PC-9 (cell line): ENCODE results near the gene DLG2. TPM values are rescaled to one million over a fixed set of nuclear protein-coding genes. Genes with fewer than 3 reads are reported as not detected.

Source experiments
- BruUV-seq: library from RNA; stranded (reverse); fragments of 400-500 nt; replicated peaks from 2 replicates; lab custom pipeline; 2021; lab: Mats Ljungman, UMichigan
- CTCF ChIA-PET: fragments of 300-600 bp; sonication (Branson Sonifier 250); formaldehyde crosslinking; loops from one replicate; lab custom pipeline; 2022; ENCODE audit warnings: antibody characterized with exemption; lab: Charles Lee
- POLR2A ChIA-PET: fragments of 300-600 bp; sonication (Branson Sonifier 250); formaldehyde crosslinking; loops from one replicate; lab custom pipeline; 2022; ENCODE audit warnings: antibody characterized with exemption; ENCODE audit not compliant: unreplicated experiment; lab: Charles Lee
- DNase-seq, 2 experiments: peaks; one replicate each; pipeline versions ENCODE4 v3.0.0 to v3.0.0-alpha.2; 2015 to 2022; ENCODE audit warnings: mixed read lengths in 1 of 2
- H2AFZ ChIP-seq: fragments of 200-600 bp; sonication (generic); 2 replicates; pipeline ENCODE4 v1.8.1; 2017; ENCODE audit warnings: antibody characterized with exemption
- H3F3A ChIP-seq: fragments of 200-600 bp; sonication (generic); 2 replicates; pipeline ENCODE4 v1.8.1; 2017; ENCODE audit warnings: antibody characterized with exemption, mild to moderate bottlenecking, low read depth; ENCODE audit not compliant: insufficient read depth
- H3K27ac ChIP-seq: fragments of 200-600 bp; sonication (generic); 2 replicates; pipeline ENCODE4 v1.6.1; 2016; ENCODE audit warnings: mixed run types
- H3K27me3 ChIP-seq: fragments of 200-600 bp; sonication (generic); 2 replicates; pipeline ENCODE4 v1.6.1; 2016; ENCODE audit warnings: low read depth, mixed run types; ENCODE audit not compliant: insufficient read depth
- H3K36me3 ChIP-seq: fragments of 200-600 bp; sonication (generic); 2 replicates; pipeline ENCODE4 v1.6.1; 2016; ENCODE audit warnings: low read depth, mixed run types
- H3K4me1 ChIP-seq: fragments of 200-600 bp; sonication (generic); replicated peaks from 2 replicates; pipeline ENCODE4 v1.6.1; 2016; ENCODE audit warnings: mixed run types; ENCODE audit not compliant: insufficient read depth
- H3K4me2 ChIP-seq: fragments of 200-600 bp; sonication (generic); 2 replicates; pipeline ENCODE4 v1.6.1; 2017; ENCODE audit warnings: mixed run types
- H3K4me3 ChIP-seq: fragments of 200-600 bp; sonication (generic); 2 replicates; pipeline ENCODE4 v1.6.1; 2016; ENCODE audit warnings: mixed run types
- H3K79me2 ChIP-seq: fragments of 200-600 bp; sonication (generic); 2 replicates; pipeline ENCODE4 v1.6.1; 2017; ENCODE audit warnings: low read depth, mixed run types
- H3K9me2 ChIP-seq: fragments of 200-600 bp; sonication (generic); 2 replicates; pipeline ENCODE4 v1.8.1; 2017; ENCODE audit warnings: mild to moderate bottlenecking; ENCODE audit not compliant: insufficient read depth
- H3K9me3 ChIP-seq: fragments of 200-600 bp; sonication (generic); 2 replicates; pipeline ENCODE4 v1.8.1; 2016; ENCODE audit warnings: low read depth; ENCODE audit not compliant: insufficient read depth
- H4K20me1 ChIP-seq: fragments of 200-600 bp; sonication (generic); 2 replicates; pipeline ENCODE4 v1.8.1; 2017; ENCODE audit not compliant: insufficient read depth
- EZH2 ChIP-seq: fragments of 200-600 bp; sonication (generic); IDR thresholded peaks from 2 replicates; pipeline ENCODE4 v1.8.0; 2017; ENCODE audit warnings: antibody characterized with exemption, low read depth
- intact Hi-C: fragments of 100-400 bp; cut with micrococcal nuclease; formaldehyde crosslinking; loops from one replicate; pipeline ENCODE4 v1.10.0; 2022; ENCODE audit not compliant: unreplicated experiment
- total RNA-seq: library from RNA; stranded (reverse); gene quantifications from 2 replicates; pipeline ENCODE4 v1.2.3, GENCODE V29; 2021
- TF ChIP-seq, protein P1 (sequence below): fragments of 200-600 bp; sonication (generic); conservative IDR thresholded peaks from 2 replicates; pipeline ENCODE4 v1.6.1; 2017; ENCODE audit warnings: mixed run types, antibody characterized with exemption, mild to moderate bottlenecking, moderate library complexity

Gene DLG2
- total RNA-seq, 1 experiment from 2014 or later = 6.4 TPM

DNA sequence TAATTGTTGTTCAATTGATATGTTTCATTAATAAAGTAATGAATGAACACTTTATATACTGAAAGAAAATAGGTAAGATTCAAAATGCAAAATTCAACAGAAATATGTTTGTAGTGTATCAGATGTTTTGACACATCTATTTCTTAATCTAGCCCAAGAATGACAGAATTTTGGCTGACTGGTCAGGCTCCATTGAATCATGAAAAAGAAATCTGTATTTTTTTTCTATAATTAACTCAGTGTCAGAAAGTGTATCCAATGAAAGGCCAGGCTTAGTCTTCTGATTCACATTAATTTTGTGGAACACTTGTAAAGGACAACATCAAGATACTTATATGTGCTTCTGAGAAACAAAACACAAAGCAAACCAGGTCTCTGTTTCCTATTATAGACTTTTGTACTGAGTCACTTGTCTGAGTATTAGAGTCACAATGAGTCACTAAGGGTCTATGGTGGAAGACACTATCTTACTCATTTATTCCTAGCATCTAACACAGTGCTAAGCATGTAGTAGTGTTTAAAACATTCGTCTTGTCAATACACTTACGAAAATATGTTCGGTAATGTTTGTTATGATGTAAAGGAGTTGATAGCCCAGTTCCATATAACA is 2043.3 kb downstream of the DLG2 start:
- BruUV-seq = no TSS peak
- 0 out of 2 replicates have a peak, but pooled peaks cover 4% of the 10 kb centered on the region for H3K9me2 ChIP-seq
- no peak for DNase-seq
- intact Hi-C loops = no loop called here
- H3K27me3 ChIP-seq = 0 out of 2 replicates have a peak, but pooled peaks cover 4% of the 10 kb centered on the region
- no peaks in the 10 kb centered on the region for H3F3A ChIP-seq
- CTCF ChIA-PET = no interaction called here
- H2AFZ ChIP-seq = no peak overlapping the region
- no peaks in the 10 kb centered on the region for H3K36me3 ChIP-seq
- H3K4me2 ChIP-seq = no peak overlapping the region
- H3K4me1 ChIP-seq = no peaks in the 10 kb centered on the region
- POLR2A ChIA-PET = no interaction called here
- H3K4me3 ChIP-seq = no peak overlapping the region
- H3K27ac ChIP-seq = no peak overlapping the region
- no peaks in the 10 kb centered on the region for H3K79me2 ChIP-seq
- H3K9me3 ChIP-seq = no peaks in the 10 kb centered on the region
- TF ChIP-seq, protein P1, sequence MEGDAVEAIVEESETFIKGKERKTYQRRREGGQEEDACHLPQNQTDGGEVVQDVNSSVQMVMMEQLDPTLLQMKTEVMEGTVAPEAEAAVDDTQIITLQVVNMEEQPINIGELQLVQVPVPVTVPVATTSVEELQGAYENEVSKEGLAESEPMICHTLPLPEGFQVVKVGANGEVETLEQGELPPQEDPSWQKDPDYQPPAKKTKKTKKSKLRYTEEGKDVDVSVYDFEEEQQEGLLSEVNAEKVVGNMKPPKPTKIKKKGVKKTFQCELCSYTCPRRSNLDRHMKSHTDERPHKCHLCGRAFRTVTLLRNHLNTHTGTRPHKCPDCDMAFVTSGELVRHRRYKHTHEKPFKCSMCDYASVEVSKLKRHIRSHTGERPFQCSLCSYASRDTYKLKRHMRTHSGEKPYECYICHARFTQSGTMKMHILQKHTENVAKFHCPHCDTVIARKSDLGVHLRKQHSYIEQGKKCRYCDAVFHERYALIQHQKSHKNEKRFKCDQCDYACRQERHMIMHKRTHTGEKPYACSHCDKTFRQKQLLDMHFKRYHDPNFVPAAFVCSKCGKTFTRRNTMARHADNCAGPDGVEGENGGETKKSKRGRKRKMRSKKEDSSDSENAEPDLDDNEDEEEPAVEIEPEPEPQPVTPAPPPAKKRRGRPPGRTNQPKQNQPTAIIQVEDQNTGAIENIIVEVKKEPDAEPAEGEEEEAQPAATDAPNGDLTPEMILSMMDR = no peak
- no peak for TF ChIP-seq EZH2
- H4K20me1 ChIP-seq = no peaks in the 10 kb centered on the region

DNA sequence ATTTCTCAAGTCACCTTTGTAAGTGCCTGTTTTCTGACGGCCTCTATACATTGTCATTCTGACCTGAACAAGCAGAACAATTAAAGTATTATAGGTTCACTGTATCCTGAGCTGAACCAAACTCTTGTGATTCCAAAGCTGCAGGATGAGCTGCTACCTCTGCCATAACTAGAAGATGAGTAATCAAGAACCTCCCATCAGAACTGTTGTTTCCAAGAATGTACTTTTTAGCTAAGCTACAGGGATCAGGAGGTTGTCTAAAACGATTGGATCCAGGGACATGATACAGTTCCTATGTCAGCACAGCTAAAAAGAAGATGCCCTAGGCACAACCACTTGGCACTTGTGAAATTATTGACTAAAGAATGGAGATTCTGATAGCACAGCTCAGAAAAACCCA is 2052.6 kb downstream of the DLG2 start:
- BruUV-seq = no TSS peak
- Histone ChIP-seq H3F3A (no peaks in the 10 kb centered on the region), H3K36me3 (no peaks in the 10 kb centered on the region), H3K79me2 (no peaks in the 10 kb centered on the region), H4K20me1 (no peaks in the 10 kb centered on the region), H3K9me2 (no peaks in the 10 kb centered on the region; the same call in 1 of the 2 replicates), H3K4me1 (no peaks in the 10 kb centered on the region), H3K4me2 (no peak overlapping the region), H2AFZ (no peak overlapping the region), H3K4me3 (no peak overlapping the region), H3K9me3 (no peaks in the 10 kb centered on the region), H3K27ac (no peak overlapping the region), H3K27me3 (no peaks in the 10 kb centered on the region)
- CTCF ChIA-PET = no interaction called here
- DNase-seq = no peak
- intact Hi-C loops = no loop called here
- POLR2A ChIA-PET = no interaction called here
- TF ChIP-seq EZH2 = no peak
- TF ChIP-seq, protein P1 = no peak

DNA sequence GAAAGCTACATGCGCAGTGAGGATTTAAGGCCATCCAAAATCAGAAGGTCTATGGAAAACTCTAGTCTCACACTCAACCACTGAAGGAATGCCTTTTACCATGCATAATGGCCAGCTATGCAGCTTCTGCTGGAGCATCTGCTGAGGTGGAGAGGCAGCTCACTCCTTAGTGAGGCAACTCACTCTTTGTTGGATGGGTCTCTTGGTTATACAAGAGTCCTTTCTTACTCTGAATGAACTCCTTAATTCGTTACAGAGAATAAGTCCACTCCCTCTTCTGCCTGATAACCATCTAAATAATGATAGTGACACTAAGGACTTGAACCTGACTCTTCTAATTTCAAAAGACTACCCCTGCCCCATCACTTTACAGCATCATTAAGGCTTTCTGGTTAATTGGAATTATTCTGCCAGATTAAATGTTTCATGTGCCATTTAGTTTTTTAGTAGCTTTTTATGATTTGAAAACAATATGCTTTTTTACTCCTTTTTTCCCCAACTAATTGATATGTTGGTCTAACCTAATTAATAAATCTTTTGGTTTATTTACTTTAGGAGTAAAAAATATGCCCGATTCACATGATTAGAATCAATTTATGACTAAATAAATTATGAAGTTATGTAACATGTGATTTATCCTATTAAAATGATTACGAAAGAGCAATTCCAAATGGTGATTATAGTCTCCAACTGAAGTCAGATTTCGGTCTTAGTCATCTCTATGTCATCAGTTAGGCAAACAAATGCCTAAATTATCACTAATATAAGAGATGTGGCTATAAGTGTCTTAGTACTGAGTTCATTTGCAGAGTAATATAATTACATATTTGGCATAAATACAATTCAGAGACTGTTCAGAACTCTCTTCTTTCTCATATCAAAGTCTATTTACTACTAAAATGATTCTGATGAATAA is 2054.3 kb downstream of the DLG2 start:
- ChIA-PET POLR2A (no interaction called here), CTCF (no interaction called here)
- H3K36me3 ChIP-seq = no peaks in the 10 kb centered on the region
- no peak overlapping the region for H3K4me2 ChIP-seq
- H3K79me2 ChIP-seq = no peaks in the 10 kb centered on the region
- no peaks in the 10 kb centered on the region; the same call in 1 of the 2 replicates for H3K9me2 ChIP-seq
- no peaks in the 10 kb centered on the region for H4K20me1 ChIP-seq
- H3F3A ChIP-seq = no peaks in the 10 kb centered on the region
- H3K4me1 ChIP-seq = no peaks in the 10 kb centered on the region
- H3K27ac ChIP-seq = no peak overlapping the region
- intact Hi-C loops = no loop called here
- TF ChIP-seq, protein P1 = no peak
- TF ChIP-seq EZH2 = no peak
- H3K9me3 ChIP-seq = no peaks in the 10 kb centered on the region
- no peaks in the 10 kb centered on the region for H3K27me3 ChIP-seq
- H3K4me3 ChIP-seq = no peak overlapping the region
- BruUV-seq = no TSS peak
- no peak overlapping the region for H2AFZ ChIP-seq
- no peak for DNase-seq
